ENCODE results near the gene GLIPR1.
A peak's percentile ranks its signal among the peaks of the same experiment; 100 is the strongest.
"Not testable (repeated sequence)": the region's sequence is repeated elsewhere in the genome, so short reads cannot be mapped to it uniquely, and the experiment has no call there.

GLIPR1 gene

DNA sequence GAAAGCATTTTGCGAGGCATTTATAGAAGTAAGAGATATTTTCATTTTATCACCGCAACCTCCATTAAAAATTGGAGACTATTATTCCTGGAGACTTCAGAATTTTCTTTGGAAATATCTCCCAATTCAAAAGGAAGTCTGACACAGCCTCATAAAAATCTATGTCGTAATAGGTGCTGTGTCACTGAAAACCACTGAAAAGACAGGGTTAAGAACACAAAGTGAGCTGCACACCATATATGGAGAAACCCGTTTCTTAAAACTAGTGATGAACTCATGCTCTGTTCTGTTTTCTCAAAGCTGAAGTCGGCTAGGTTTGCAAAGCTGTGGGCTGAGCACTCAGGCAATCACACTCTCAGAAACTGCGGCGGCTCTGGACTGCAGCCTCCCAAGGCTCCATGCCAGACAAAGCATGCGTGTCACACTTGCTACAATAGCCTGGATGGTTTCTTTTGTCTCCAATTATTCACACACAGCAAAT, at the start of gene GLIPR1:
Gene GLIPR1 (plus strand): TSS at position 287 of the 481 bp plus-strand sequence. CDS start 126 bp downstream, at position 413.
- DNase-seq, result peak; percentile 82

DNA sequence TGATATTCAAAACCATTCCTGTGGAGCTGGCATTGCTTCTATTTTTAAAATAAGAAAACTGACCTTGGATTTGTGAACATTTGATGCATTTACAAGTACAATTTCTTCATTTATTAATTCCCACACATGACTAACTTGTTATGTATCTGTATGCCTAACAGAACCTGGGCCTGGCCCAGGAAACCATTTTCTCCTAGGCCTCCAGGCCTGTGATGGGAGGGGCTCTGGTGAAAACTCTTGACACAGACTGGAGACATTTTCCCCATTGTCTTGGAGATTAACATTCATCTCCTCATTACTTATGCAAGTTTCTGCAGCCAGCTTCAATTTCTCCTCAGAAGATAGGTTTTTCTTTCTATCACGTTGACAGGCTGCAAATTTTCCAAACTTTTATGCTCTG, 47.6 kb upstream of the GLIPR1 start:
- DNase-seq, result no peak

DNA sequence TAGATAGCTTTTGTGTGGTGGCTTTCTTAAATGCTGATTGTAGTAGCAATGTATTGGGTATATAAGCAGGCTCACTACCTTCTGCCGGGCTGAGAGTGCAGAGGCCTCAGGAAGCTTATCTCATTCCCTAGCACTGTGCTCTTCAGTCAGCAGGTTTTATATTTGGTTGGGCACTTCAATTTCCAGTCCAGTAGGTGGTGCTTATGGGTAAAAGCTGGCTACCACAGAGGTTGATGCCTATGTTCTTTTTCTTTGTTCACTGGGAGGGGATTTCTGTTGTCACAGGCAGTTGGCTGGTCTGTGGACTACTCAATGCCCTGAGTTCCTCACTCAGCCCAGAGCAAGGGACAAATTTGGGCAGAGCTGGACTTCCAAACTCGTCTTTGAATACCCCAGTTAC, 43.0 kb upstream of the GLIPR1 start:
- DNase-seq, result no peak

DNA sequence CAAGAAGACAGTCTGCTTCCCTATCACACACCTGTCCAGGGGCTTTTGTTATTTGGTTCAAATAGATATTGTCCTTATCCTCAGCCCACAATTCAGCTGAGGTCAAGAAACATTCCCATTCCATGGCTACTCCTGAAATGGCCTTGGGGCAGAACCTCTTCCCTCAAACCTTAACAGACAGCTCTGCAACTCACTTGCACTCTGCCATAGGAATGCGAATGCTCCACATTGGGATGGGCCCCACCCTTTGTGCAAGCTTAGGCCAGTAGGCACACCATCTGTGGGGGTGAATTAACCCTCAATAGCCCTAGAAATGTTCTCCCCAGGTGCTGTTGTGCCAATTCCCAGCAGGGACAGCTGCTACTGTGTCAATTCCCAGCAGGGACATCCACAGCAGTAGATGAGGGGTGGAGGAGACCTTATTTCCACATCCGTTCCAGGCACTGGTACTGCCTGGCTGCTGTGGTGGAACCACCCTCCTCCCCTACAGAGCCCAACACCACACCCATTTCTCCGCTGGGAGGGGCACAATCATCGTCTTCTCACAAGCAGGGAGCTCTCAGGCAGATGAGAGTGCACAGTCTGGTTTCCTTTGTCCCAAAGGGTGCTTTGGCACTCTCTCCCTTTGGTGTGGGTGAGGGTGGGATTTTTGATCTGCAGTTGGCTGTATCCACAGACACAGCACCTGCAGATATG, 42.3 kb upstream of the GLIPR1 start:
- no peak for DNase-seq

DNA sequence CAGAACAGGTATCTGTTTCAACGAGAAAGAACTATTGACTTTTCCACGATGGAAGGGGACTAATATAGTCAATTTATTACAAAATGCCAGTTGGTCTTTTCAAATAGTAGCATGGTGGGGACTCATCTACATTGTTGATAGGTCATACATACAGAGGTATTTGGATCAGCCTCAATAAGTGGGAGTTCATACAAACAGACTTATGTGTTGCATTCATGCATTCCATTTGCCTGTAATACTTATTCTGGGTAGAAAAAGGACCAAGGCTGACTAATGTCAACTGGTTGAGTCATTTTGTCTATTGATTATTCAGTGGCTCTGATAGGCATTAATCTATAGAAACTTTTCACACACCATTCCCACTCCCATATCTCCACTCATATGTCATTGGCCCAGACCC, 41.5 kb upstream of the GLIPR1 start:
- no peak for DNase-seq

DNA sequence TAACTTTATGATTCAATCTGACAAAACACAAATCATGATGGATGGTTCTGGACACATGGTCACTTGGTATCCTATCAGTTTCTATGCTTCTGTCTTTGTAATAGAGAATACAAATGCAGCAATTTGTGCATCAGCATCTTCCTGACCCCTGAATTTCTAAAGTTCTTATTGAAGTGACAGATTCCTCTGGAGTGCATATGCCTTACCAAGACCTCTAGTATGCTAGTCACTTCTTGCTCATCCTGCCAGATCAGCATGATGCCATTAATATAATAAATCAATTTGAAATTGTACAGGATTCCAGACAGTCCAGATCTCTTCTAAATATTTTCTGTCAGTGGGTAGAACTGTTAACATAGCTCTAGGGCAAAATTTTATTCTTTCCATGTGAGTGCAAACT, 40.6 kb upstream of the GLIPR1 start:
- DNase-seq, result no peak

DNA sequence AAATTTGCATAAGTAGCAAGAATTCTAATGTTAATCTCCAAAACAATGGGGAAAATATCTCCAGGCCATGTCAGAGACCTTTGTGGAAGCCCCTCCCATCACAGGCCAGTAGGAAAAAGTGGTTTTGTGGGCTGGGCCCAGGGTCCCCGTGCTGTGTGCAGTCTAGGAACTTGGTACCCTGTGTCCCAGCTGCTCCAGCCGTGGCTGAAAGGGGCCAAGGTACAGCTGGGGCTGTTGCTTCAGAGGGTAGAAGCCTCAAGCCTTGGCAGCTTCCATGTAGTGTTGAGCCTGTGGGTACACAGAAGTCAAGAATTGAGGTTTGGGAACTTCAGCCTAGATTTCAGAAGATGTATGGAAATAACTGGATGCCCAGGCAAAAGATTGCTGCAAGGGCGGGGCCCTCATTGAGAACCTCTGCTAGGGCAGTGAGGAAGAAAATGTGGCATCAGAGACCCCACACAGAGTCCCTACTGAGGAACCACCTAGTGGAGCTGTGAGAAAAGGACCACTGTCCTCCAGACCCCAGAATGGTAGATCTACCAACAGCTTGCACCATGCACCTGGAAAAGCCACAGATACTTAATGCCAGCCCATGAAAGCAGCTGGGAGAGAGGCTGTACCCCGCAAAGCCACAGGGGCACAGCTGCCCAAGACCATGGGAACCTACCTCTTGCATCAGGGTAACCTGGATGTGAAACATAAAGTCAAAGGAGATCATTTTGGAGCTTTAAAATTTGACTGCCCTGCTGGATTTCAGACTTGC, 38.7 kb upstream of the GLIPR1 start:
- DNase-seq, result not testable (repeated sequence)

DNA sequence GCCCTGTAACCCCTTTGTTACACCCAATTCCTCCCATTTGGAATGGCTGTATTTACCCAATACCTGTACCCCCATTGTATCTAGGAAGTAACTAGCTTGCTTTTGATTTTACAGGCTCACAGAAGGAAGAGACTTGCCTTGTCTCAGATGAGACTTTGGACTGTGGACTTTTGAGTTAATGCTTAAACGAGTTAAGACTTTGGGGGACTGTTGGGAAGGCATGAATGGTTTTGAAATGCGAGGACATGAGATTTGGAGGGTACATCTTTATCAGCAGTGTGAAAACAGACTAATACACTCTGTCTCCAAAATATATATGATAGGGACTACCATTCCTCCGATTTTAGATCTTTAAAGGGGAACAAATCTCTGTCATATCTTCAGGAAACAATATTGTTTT, 38.1 kb upstream of the GLIPR1 start:
- DNase-seq, result not testable (repeated sequence)

DNA sequence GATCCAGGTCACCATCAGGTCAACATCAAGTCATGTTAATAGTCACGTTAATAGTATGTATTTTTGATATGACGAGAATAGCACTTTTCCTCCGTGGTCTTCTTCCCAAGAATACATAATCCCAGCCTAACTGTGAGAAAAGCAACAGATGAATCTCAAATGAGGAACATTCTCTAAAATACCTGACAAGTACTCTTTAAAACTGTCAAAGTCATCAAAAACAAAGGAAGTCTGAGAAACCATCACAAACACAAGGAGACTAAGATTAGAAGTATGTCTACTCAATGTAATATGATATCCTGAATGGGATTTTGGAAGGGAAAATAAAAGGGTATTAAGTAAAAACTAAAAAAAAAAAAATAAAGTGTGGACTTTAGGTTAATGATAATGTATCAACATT, 36.8 kb upstream of the GLIPR1 start:
- no peak for DNase-seq

DNA sequence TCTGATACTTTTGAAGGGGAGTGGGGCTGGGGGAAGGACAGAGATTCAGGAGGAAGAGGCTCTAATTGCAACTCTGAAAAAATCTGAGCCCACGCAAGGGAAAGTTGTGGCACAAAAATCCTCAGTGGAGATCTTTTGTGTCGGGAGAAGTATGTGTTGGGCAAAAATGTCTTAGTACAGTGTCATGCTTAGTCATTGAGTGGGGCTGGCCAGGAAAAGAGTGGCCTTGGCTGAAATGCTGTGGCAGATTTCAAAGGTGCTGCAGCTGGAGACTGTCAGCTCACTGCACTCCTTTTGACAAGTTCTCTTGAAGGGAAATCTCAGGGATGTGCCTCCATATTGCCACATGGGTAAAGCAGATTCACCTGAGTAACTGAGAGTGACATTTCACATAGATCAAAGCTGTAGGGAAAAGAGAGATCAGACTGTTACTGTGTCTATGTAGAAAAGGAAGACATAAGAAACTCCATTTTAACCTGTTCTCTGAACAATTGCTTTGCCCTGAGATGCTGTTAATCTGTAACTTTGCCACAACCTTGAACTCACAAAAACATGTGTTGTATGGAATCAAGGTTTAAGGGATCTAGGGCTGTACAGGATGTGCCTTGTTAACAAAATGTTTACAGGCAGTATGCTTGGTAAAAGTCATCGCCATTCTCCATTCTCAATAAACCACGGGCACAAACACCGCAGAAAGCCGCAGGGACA, 36.0 kb upstream of the GLIPR1 start:
- no peak for DNase-seq

DNA sequence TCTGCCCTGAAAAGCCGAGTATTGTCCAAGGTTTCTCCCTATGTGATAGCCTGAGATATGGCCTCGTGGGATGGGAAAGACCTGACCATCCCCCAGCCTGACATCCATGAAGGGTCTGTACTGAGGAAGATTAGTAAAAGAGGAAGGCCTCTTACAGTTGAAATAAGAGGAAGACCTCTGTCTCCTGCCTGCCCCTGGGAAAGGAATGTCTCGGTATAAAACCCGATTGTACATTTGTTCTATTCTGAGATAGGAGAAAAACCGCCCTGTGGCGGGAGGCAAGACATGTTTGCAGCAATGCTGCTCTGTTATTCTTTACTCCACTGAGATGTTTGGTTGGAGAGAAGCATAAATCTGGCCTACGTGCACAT, 35.4 kb upstream of the GLIPR1 start:
- DNase-seq, result not testable (repeated sequence)

DNA sequence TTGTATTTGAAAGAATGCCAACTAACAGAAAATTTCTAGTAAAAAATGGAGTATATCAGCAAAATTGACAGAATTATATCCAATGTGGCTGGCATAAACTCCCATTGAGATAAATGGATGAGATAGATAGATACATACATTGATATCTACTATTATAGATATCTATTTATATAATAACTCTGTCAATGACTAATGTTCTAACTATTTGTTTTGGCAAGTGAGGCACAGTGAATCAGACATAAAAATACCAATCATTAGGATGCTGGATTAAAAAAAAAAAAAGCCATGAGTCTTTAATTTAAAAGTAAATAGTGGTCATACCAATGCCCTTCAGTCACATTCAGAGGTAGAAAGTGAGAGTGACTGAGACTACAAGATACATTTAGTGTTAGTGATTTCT, 33.7 kb upstream of the GLIPR1 start:
- no peak for DNase-seq

DNA sequence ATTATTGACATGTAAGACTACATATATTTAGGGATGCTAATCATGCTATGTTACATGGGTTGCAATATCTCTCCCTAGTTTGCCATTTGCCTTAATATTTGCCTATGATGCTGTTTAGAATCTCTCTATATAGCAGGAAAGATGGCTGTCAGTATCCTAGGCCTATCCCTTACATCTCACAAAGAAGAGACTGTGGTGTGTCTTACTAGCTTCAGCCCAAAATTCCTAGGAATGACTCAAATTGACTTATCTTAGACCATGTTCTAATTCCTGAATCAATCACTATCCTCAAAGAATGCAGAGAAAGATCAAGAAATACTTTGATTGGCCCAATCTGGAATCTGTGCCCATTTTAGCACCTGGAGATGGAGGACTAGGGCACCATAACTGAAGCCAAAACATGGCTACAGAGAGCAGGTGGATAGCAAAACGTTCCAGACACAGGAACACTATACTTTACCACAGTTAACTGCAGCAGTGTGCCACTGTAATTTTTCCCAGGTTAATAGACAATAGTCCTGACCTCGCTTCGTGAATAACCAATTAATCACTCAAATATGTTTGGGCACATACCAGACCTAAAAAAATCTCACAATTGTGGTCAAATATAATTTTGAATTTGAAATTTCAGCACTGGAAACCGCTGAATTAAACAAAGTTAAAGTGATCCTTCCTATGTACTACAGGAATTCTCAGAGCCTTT, 32.7 kb upstream of the GLIPR1 start:
- DNase-seq, result no peak

DNA sequence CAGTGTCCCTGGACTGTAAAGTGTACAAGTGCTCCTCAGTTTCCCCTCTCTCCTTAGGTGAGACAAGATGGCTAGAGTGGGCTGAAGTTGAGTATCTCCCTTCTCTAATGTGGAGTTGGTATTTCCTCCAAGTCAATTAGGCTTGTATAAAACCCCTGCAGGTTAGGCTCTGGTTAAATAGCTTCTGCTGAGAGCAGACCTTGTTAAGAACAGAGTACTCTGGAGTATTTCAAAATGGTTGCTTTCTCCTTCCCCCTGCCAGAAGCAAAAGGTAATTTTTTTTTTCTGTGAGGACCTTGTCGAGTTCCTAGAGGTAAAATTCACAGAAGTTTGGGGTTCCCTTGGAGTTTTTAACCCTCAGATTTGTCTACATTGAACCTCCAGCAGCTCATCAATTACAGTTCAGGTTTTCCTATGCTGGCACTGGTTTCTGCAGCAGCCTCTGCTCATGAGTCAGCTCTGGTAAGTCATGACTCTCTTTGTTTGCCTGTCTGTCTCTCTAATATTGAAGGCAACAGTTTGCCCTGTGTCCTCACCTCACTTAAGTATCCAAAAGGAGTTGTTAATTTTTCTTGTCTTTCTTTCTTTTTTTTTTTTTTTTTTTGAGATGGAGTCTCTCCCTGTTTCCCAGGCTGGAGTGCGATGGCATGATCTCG, 27.8 kb upstream of the GLIPR1 start:
- no peak for DNase-seq

DNA sequence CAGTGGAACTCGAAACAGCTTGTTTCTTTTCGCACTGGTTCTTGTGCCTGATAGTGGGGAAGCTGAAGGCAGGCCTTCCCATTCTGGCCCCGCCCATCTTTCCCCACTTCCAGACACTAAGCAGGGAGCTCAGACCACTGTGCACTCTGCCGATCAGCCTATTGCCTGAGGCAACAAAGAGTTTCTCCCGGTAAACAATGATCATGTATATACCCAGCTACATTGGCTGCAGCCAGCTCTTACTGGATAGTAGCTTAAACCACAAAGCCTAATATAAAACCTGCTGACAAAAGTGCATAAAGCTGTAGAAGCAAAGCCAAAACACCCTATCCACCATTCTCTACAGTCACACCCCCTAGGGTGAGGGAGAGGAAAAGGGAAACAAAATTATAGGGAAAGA, 24.7 kb upstream of the GLIPR1 start:
- DNase-seq, result no peak

DNA sequence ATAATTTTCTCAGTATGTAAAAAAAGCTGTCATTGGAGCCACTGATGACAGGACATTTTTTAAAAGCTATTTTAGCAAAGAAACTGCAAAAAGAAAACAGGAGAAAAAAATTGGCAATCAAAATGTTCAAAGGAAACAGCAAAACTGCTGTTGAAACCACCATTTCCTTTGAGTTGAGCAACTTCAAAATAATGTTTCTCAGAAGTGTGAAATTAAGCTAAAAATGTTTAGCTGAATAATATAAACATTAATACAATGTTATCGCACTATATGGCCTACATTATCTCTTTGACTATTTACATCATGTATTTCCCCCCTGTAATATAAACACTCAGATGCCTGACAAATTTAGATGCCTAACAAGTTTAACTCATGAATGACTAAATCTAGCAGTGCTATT, 23.4 kb upstream of the GLIPR1 start:
- DNase-seq, result no peak

DNA sequence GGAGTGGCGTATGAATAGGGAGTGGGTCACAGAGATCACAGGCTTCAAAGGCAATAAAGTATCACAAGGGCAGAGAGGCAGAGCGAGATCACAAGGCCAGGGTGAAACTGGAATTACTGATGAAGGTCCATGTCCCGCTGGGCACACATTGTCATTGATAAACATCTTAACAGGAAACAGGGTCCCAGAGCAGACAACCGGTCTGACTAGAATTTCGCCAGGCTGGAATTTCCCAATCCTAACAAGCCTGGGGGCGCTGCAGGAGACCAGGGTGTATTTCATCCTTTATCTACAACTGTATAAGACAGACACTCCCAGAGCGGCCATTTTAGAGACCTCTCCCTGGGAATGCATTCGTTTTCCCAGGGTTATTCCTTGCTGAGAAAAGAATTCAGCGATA, 22.7 kb upstream of the GLIPR1 start:
- DNase-seq, result not testable (repeated sequence)

DNA sequence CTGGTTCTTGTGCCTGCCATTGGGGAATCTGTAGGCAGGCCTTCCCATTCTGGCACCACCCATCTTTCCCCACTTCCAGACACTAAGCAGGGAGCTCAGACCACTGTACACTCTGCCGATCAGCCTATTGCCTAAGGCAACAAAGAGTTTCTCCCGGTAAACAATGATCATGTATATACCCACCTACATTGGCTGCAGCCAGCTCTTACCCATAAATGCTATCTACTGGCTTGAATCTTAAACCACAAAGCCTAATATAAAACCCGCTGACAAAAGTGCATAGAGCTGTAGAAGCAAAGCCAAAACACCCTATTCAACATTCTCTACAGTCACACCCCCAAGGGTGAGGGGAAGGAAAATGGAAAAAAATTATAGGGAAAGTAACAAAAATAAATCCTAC, 20.8 kb upstream of the GLIPR1 start:
- DNase-seq, result no peak

DNA sequence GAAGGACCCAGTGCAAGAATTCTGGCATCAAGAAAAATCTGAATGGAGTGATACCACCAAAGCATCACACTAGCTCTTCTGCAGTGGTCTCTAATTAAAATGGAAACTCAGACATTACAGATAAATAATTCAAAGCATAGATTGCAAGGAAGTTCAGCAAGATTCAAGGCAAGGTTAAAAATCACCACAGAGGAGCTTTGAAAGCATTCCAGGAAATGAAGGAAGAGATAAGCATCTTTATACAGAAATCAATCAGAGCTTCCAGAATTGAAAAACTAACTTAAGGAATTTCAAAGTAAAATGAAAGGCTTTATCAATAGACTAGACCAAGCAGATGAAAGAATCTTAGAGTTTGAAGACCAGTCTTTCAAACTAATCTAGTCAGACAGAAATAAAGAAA, 20.4 kb upstream of the GLIPR1 start:
- no peak for DNase-seq

DNA sequence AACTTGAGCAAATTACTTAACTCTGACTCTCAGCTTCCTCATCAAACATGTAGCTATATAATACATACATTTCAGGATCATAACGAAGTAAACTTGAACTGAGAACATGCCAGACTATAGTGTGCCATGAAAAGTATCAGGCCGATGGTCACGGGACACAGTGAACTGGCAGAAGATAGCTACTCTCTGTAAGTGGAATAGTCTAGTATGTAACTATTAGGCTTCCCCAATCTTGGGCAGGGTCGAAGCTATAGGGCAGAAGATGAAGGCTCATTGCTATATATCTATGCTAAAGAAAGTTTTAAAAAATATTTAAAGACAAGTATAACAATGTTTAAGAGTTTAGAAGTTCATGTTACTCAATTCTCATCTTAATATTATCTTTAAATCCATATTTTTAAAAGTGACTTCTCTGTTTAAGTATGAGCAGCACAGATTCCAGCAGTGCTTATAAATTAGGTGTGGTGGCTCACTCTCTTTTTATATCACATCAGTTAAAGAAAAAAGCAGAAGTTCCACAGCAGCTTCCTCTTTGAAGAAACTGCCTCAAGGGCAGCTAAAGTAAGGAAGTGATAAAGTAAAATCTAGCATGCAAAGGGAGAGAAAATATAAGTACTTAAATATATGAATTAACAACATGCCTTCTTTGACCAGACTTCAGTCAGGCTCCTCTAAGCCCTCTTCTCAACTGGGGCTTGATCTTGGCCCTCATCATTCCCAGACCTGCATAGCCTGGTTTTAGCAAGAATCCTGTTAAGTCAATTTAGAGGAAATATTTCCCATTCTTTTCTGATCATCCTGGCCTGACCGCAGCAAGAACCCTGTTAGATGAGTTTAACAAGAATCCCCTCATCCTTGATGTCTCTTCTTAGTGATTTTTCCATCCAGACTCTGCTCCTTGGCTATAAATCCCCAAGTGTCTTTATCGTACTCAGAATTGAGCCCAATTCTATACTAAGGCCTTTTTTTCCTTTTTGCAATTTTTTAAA, 8.4 kb upstream of the GLIPR1 start:
- no peak for DNase-seq

DNA sequence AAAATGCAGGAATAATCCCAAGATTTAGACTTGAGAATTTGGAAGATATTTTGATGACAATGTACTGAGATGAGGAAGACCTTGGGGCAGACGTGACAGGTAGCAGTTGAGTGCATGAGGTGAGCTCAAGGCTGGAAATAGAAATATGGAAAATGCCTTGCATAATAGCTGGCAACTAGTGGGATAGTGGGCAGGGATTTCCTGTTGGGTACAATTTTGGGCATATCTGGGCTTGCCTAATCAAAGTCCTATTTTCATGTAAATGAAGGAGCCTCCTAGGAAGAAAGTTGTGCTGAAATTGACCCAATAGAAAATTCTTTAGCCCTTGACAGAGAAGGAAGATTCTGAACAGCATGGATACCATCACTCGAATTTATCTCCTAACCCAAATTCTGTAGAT, 6.4 kb upstream of the GLIPR1 start:
- DNase-seq, result no peak

Data from activated CD8-positive, alpha-beta memory T cell treated with anti-CD3 and anti-CD28 coated beads, Interleukin-2, amount 50 U/mL, for 48 hours (primary cell).